Parathyroid adenoma (tissue), 2 donors: ENCODE measurements around the gene GPR180.

Experiments used
- H2AFZ ChIP-seq: fragments of 300-600 bp; sonication (generic); one replicate; pipeline ENCODE4 v1.7.0; 2017; ENCODE audit warnings: antibody characterized with exemption, mild to moderate bottlenecking
- H3K27ac ChIP-seq: fragments of 300-600 bp; sonication (generic); one replicate; pipeline ENCODE4 v1.7.0; 2017
- H3K27me3 ChIP-seq: fragments of 300-600 bp; sonication (generic); one replicate; pipeline ENCODE4 v1.7.0; 2017; ENCODE audit warnings: low read length; ENCODE audit not compliant: control insufficient read depth, insufficient read depth
- H3K36me3 ChIP-seq: fragments of 300-600 bp; sonication (generic); one replicate; pipeline ENCODE4 v1.7.0; 2017; ENCODE audit warnings: low read length; ENCODE audit not compliant: control insufficient read depth, insufficient read depth
- H3K4me1 ChIP-seq: fragments of 300-600 bp; sonication (generic); one replicate; pipeline ENCODE4 v1.7.0; 2017; ENCODE audit warnings: control low read depth
- H3K4me2 ChIP-seq: fragments of 300-600 bp; sonication (generic); one replicate; pipeline ENCODE4 v1.7.0; 2017; ENCODE audit warnings: low read length
- H3K4me3 ChIP-seq: fragments of 300-600 bp; sonication (generic); one replicate; pipeline ENCODE4 v1.7.0; 2017; ENCODE audit warnings: low read depth, low read length
- H3K79me2 ChIP-seq: fragments of 300-600 bp; sonication (generic); one replicate; pipeline ENCODE4 v1.7.0; 2017; ENCODE audit warnings: control low read depth
- H3K9ac ChIP-seq: fragments of 300-600 bp; sonication (generic); one replicate; pipeline ENCODE4 v1.7.0; 2017; ENCODE audit warnings: mild to moderate bottlenecking
- H3K9me3 ChIP-seq: fragments of 300-600 bp; sonication (generic); one replicate; pipeline ENCODE4 v1.7.0; 2017; ENCODE audit warnings: low read length; ENCODE audit not compliant: control insufficient read depth
- TF ChIP-seq, protein P1 (sequence below): fragments of 300-600 bp; sonication (generic); IDR thresholded peaks from one replicate; pipeline ENCODE4 v1.7.0; 2017; ENCODE audit warnings: antibody characterized with exemption, mild to moderate bottlenecking
- donor health status: primary hyperparathyroidism.

The GPR180 gene

GRCh38 chr13:94595001-94595949 lies 6.4 kb upstream of the GPR180 start:
- TF ChIP-seq, protein P1, sequence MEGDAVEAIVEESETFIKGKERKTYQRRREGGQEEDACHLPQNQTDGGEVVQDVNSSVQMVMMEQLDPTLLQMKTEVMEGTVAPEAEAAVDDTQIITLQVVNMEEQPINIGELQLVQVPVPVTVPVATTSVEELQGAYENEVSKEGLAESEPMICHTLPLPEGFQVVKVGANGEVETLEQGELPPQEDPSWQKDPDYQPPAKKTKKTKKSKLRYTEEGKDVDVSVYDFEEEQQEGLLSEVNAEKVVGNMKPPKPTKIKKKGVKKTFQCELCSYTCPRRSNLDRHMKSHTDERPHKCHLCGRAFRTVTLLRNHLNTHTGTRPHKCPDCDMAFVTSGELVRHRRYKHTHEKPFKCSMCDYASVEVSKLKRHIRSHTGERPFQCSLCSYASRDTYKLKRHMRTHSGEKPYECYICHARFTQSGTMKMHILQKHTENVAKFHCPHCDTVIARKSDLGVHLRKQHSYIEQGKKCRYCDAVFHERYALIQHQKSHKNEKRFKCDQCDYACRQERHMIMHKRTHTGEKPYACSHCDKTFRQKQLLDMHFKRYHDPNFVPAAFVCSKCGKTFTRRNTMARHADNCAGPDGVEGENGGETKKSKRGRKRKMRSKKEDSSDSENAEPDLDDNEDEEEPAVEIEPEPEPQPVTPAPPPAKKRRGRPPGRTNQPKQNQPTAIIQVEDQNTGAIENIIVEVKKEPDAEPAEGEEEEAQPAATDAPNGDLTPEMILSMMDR, result no peak
- Histone ChIP-seq H3K36me3 (no peaks in the 10 kb centered on the region), H3K27ac (peak overlapping the region; percentile 27), H3K4me2 (peak overlapping the region; percentile 94), H3K4me1 (peaks cover 3% of the 10 kb centered on the region), H3K79me2 (no peaks in the 10 kb centered on the region), H2AFZ (peak overlapping the region; percentile 86), H3K9ac (no peak overlapping the region), H3K27me3 (no peaks in the 10 kb centered on the region), H3K4me3 (peak overlapping the region; percentile 98), H3K9me3 (no peaks in the 10 kb centered on the region)

DNA sequence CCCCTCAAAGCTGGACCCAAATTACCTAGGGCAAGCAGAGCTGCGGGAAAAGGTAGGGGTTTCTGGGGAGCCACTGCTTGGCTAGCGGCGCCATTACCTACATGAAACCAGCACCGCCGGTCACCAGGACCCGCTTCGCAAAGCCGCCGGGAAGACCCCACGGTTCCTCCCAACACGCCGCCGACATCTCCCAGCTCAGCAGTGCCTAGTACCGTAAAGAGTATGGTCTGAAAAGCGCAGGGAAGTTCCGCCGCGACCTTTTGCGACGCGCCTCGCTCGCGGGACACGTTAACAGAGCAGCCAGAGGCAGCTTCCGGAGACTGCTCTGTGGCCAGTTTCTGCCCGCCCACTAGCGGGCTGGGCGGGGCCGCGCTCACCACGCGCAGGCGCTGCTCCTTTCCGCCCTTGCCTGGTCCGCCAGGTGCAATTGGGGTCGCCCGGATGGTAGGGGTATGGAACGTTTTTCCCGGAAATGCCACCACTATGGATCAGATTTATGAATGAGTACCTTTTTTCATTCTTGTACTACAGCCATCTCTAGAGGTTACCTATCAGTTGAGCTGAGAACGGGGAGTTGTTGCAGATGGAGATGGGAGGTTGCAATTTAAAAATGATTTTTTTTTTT lies 5.6 kb upstream of the GPR180 start, which contains the start of gene TGDS:
Gene TGDS (minus strand): TSS at position 203 of the 625 bp plus-strand sequence. CDS start 16 bp downstream, at position 187.
- Histone ChIP-seq H3K4me3 (peak within 1 kb of the TSS; percentile 98), H3K9ac (no peak within 1 kb of the TSS), H3K79me2 (no peaks in the 10 kb centered on the region), H2AFZ (peak within 1 kb of the TSS; percentile 86), H3K4me2 (peak within 1 kb of the TSS; percentile 94), H3K9me3 (no peaks in the 10 kb centered on the region), H3K4me1 (peaks cover 3% of the 10 kb centered on the region), H3K27ac (peak within 1 kb of the TSS; percentile 27), H3K36me3 (no peaks in the 10 kb centered on the region), H3K27me3 (no peaks in the 10 kb centered on the region)
- TF ChIP-seq, protein P1, result no peak

GRCh38 chr13:94596575-94596971 lies 5.1 kb upstream of the GPR180 start:
- Histone ChIP-seq H3K79me2 (no peaks in the 10 kb centered on the region), H3K9me3 (no peaks in the 10 kb centered on the region), H3K36me3 (no peaks in the 10 kb centered on the region), H3K4me3 (peak overlapping the region; percentile 98), H3K4me1 (peaks cover 3% of the 10 kb centered on the region), H3K9ac (no peak overlapping the region), H2AFZ (peak overlapping the region; percentile 86), H3K27ac (no peak overlapping the region), H3K27me3 (no peaks in the 10 kb centered on the region), H3K4me2 (peak overlapping the region; percentile 94)
- TF ChIP-seq, protein P1, result no peak

DNA sequence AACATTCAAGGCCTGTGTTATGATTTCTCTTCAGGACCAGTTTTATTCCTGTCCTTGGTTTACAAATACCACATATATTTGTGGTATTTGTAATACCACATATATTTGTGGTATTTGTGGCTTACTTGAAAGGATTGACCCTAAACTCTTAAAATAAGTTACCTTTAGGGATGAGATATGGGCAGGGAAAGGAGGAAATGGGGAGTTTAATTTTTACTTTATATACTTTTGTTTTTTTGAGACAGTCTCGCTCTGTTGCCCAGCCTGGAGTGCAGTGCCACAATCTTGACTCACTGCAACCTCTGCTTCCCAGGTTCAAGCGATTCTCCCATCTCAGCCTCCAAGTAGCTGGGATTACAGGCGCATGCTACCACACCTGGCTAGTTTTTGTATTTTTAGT lies 3.4 kb upstream of the GPR180 start:
- H2AFZ ChIP-seq, result no peak overlapping the region
- no peak overlapping the region for H3K27ac ChIP-seq
- H3K27me3 ChIP-seq, result no peaks in the 10 kb centered on the region
- no peak overlapping the region for H3K9ac ChIP-seq
- H3K4me1 ChIP-seq, result peaks cover 6% of the 10 kb centered on the region
- TF ChIP-seq, protein P1, result no peak
- peaks cover 2% of the 10 kb centered on the region for H3K79me2 ChIP-seq
- H3K36me3 ChIP-seq, result no peaks in the 10 kb centered on the region
- H3K4me2 ChIP-seq, result no peak overlapping the region
- H3K9me3 ChIP-seq, result no peaks in the 10 kb centered on the region
- H3K4me3 ChIP-seq, result no peak overlapping the region
